ENCODE results near the gene AEBP1. TPM values are rescaled to one million over a fixed set of nuclear protein-coding genes. Genes with fewer than 3 reads are reported as not detected.

Gene AEBP1
- total RNA-seq, 2 experiments from 2014 or later, result 29.1 to 30.4 TPM

DNA sequence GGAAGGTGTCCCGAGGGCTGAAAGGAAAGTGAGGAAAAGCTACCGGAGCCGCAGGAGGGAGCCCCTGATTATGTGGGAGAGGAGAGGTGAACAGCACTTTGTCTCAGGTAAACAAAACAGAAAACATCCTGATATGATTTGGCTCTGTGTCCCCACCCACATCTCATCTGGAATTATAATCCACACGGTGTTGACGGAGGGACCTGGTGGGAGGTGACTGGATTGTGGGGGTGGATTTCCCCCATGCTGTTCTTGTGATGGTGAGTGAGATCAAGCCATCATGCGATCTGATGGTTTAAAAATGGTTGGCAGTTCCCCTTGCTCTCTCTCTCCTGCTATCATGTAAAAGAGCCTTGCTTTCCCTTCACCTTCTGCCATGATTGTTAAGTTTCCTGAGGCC lies 16.2 kb downstream of the AEBP1 start:
- CTCF ChIA-PET, result interaction anchor here (1.1 to 1.4 kb wide), 2 partner anchors 11 kb away, joined by 4 read pairs; no protein-coding TSS in a partner anchor
- TF ChIP-seq, protein P1, sequence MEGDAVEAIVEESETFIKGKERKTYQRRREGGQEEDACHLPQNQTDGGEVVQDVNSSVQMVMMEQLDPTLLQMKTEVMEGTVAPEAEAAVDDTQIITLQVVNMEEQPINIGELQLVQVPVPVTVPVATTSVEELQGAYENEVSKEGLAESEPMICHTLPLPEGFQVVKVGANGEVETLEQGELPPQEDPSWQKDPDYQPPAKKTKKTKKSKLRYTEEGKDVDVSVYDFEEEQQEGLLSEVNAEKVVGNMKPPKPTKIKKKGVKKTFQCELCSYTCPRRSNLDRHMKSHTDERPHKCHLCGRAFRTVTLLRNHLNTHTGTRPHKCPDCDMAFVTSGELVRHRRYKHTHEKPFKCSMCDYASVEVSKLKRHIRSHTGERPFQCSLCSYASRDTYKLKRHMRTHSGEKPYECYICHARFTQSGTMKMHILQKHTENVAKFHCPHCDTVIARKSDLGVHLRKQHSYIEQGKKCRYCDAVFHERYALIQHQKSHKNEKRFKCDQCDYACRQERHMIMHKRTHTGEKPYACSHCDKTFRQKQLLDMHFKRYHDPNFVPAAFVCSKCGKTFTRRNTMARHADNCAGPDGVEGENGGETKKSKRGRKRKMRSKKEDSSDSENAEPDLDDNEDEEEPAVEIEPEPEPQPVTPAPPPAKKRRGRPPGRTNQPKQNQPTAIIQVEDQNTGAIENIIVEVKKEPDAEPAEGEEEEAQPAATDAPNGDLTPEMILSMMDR (IDR thresholded peaks at IDR 0.05), result no peak

DNA sequence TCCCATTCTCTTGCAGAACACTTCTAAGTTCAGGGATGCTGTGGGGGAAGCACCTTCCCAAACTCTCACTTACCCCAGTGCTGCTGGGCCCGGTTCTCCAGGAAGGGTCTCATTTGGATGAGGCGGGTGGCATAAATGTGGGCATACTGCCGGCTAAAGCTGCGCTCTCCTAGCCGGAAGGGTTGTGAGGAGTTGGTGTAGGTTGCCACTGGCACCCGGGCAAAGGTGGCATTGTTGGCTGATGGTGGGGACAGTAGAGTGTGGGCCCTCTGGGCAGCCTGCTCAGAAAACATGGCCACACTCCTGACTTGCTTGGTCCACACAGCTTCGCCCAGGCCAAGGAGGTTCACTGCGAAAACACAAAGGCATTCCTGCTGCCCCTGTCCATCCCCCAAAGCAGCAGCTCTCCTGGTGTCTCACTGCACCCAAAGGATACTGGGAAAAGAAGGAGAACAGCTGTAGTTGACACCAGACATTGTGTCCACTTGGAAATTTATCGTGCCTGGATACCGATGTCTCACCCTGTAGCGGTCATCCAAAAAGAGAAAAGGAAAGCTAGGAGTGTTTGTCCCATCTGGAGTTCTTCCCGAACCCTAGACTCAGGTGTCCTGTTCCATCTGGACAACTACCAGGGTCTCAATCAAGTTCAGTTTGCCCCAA lies 17.7 kb downstream of the AEBP1 start:
- ATAC-seq, result no peak
- DNase-seq, result no peak
- TF ChIP-seq, protein P1 (IDR thresholded peaks at IDR 0.05), result no peak
- H3K27ac Mint-ChIP-seq, result no peak overlapping the region
- H3K27me3 Mint-ChIP-seq, result no peaks in the 10 kb centered on the region
- intact Hi-C loops (cut with micrococcal nuclease), result no loop called here
- peak overlapping the region; percentile 86 for H3K4me3 Mint-ChIP-seq
- H3K36me3 Mint-ChIP-seq (ENCODE audit: low read depth), result peaks cover 40% of the 10 kb centered on the region
- peaks cover 3% of the 10 kb centered on the region for H3K9me3 Mint-ChIP-seq
- ChIA-PET CTCF (interaction anchor here (0.6 to 2.2 kb wide), 5 partner anchors 9 to 75 kb away, joined by 3 to 7 read pairs (median 5); no protein-coding TSS in a partner anchor), POLR2A (interaction anchor here (0.5 to 2.6 kb wide), 15 partner anchors 10 to 398 kb away, joined by 3 to 13 read pairs (median 4); partner anchors contain the start of gene DBNL)
- peaks cover 40% of the 10 kb centered on the region for H3K4me1 Mint-ChIP-seq (ENCODE audit: low read depth)

More for the DNA sequence above, 16.2 kb downstream of the AEBP1 start:
- DNase-seq, result no peak
- POLR2A ChIA-PET, result interaction anchor here (0.7 to 1.2 kb wide), 3 partner anchors 9 to 22 kb away, joined by 3 to 7 read pairs (median 5); no protein-coding TSS in a partner anchor
- Mint-ChIP-seq H3K36me3 (ENCODE audit: low read depth) (peaks cover 40% of the 10 kb centered on the region), H3K27me3 (no peaks in the 10 kb centered on the region), H3K4me3 (no peak overlapping the region), H3K27ac (no peak overlapping the region), H3K9me3 (no peaks in the 10 kb centered on the region), H3K4me1 (ENCODE audit: low read depth) (peaks cover 40% of the 10 kb centered on the region)
- intact Hi-C loops (cut with micrococcal nuclease), result no loop called here
- ATAC-seq, result no peak

DNA sequence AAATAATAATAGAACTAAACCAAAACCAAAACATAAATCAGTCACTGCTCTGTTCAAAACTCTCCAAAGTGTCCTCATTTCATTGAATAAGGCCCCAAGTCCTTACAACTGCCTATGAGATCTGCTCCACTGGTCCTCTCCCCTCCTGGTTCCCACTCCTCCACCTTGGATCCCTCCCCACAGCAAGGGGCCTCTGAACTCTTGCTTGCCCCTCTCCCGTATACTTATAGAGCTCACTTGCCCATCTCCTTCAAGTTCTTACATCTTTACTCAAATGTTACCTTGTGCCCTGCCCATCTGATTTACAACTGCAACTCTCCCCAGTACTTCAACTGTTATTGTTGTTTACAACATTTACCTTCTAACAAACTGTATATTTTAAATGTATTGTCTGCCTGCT lies 18.4 kb downstream of the AEBP1 start:
- Mint-ChIP-seq H3K36me3 (ENCODE audit: low read depth) (peaks cover 40% of the 10 kb centered on the region), H3K4me1 (ENCODE audit: low read depth) (peaks cover 40% of the 10 kb centered on the region), H3K27me3 (no peaks in the 10 kb centered on the region), H3K27ac (peak overlapping the region; percentile 85), H3K9me3 (peaks cover 3% of the 10 kb centered on the region), H3K4me3 (peak overlapping the region; percentile 86)
- ATAC-seq, result no peak
- POLR2A ChIA-PET, result interaction anchor here (0.5 to 2.6 kb wide), 16 partner anchors 8 to 413 kb away, joined by 3 to 13 read pairs (median 4); partner anchors contain the start of gene DBNL
- TF ChIP-seq, protein P1 (IDR thresholded peaks at IDR 0.05), result no peak
- intact Hi-C loops (cut with micrococcal nuclease), result no loop called here
- CTCF ChIA-PET, result interaction anchor here (0.8 to 2.2 kb wide), 7 partner anchors 8 to 103 kb away, joined by 3 to 7 read pairs (median 4); no protein-coding TSS in a partner anchor
- DNase-seq, result no peak

DNA sequence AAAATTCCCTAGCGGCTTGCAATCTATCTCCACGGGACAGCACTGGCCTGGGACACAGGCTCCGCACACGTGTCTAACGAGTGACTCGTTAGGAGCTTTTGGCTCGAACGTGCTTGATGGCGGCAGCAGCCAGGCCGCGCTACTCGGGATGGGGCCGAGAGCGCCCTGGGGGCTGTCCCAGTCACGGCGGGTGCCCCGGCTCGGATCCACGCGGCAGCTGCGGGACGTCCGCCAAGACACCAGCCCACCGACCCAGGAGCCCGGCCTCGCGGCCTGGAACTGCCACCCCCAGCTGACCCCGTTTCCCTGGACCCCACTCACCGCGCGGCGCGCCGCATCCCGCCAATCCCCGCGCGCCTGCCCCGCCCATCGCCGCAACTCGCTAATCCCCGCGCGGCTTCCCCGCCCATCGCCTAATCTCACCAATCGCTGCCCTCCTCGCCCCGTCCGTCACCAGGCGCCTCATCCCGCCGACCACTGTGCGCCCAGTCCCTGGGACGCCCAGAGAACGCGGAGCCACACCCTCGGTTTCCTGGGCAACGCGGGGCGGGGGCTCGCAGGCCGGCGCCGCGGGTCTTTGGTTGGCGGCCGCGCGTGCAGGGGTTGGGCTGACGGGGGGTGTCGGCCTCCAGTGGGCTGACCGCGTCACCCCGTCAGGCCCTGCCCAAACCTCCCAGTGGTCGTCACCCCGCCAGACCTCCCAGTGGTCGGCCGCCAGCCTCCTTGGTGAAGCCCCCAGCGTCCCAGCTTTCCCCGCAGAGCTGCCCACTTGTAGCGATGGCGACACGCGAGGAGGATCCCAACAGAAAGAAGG lies 19.3 kb downstream of the AEBP1 start, which contains the start of gene POLD2:
TSS of gene POLD2 (minus strand) at position 359 of the 814 bp plus-strand sequence. CDS start 1,495 bp downstream, outside the sequence.
- Mint-ChIP-seq H3K4me3 (peak within 1 kb of the TSS; percentile 86), H3K9me3 (peaks cover 3% of the 10 kb centered on the region), H3K4me1 (ENCODE audit: low read depth) (peaks cover 40% of the 10 kb centered on the region), H3K27me3 (no peaks in the 10 kb centered on the region), H3K27ac (peak within 1 kb of the TSS; percentile 85), H3K36me3 (ENCODE audit: low read depth) (peaks cover 35% of the 10 kb centered on the region)
- peak; percentile 100 for ATAC-seq
- peak; percentile 98 for DNase-seq
- intact Hi-C loops (cut with micrococcal nuclease), result no loop called here
- CTCF ChIA-PET, result interaction anchor here (1.0 to 2.2 kb wide), 7 partner anchors 13 to 103 kb away, joined by 3 to 7 read pairs (median 4); no protein-coding TSS in a partner anchor
- TF ChIP-seq, protein P1 (IDR thresholded peaks at IDR 0.05), result no peak
- POLR2A ChIA-PET, result interaction anchor here (0.6 to 2.6 kb wide), 14 partner anchors 9 to 412 kb away, joined by 3 to 13 read pairs (median 4); partner anchors contain the start of gene DBNL
